ENCODE measurements around the gene PGPEP1. TPM values are rescaled to one million over a fixed set of nuclear protein-coding genes. Genes with fewer than 3 reads are reported as not detected.

The PGPEP1 gene
- total RNA-seq, 1 donor from 2014 or later, result 5.2 TPM

GRCh38 chr19:18392926-18393325, 52.5 kb downstream of the PGPEP1 start:
- H3K9me3 Mint-ChIP-seq, result no peaks in the 10 kb centered on the region
- no peaks in the 10 kb centered on the region for H3K4me1 Mint-ChIP-seq
- no peak for DNase-seq (ENCODE audit: low read depth, low spot score)
- H3K27ac Mint-ChIP-seq (ENCODE audit: unreplicated experiment), result no peak overlapping the region
- peaks cover 35% of the 10 kb centered on the region for H3K27me3 Mint-ChIP-seq (ENCODE audit: low read depth)
- TF ChIP-seq CTCF (conservative IDR thresholded peaks at IDR 0.05), result no peak
- no peak overlapping the region for H3K4me3 Mint-ChIP-seq
- H3K36me3 Mint-ChIP-seq (ENCODE audit: low read depth), result no peaks in the 10 kb centered on the region

GRCh38 chr19:18393836-18394235, 53.4 kb downstream of the PGPEP1 start:
- TF ChIP-seq CTCF (conservative IDR thresholded peaks at IDR 0.05), result no peak
- H3K4me1 Mint-ChIP-seq, result no peaks in the 10 kb centered on the region
- H3K4me3 Mint-ChIP-seq, result no peak overlapping the region
- no peak for DNase-seq (ENCODE audit: low read depth, low spot score)
- H3K9me3 Mint-ChIP-seq, result no peaks in the 10 kb centered on the region
- H3K27ac Mint-ChIP-seq (ENCODE audit: unreplicated experiment), result no peak overlapping the region
- no peaks in the 10 kb centered on the region for H3K36me3 Mint-ChIP-seq (ENCODE audit: low read depth)
- H3K27me3 Mint-ChIP-seq (ENCODE audit: low read depth), result peaks cover 32% of the 10 kb centered on the region

- Mint-ChIP-seq H3K4me3 (no peak overlapping the region), H3K27ac (ENCODE audit: unreplicated experiment) (no peak overlapping the region), H3K36me3 (ENCODE audit: low read depth) (no peaks in the 10 kb centered on the region), H3K4me1 (peaks cover 2% of the 10 kb centered on the region), H3K27me3 (ENCODE audit: low read depth) (peaks cover 13% of the 10 kb centered on the region), H3K9me3 (no peaks in the 10 kb centered on the region)
- DNase-seq (ENCODE audit: low read depth, low spot score), result no peak
- no peak for TF ChIP-seq CTCF (conservative IDR thresholded peaks at IDR 0.05)
Observed at GRCh38 chr19:18396471-18397241, 56.3 kb downstream of the PGPEP1 start.

- Mint-ChIP-seq H3K4me3 (no peak within 1 kb of the TSS), H3K27me3 (ENCODE audit: low read depth) (peaks cover 15% of the 10 kb centered on the region)
- no peak for DNase-seq (ENCODE audit: low read depth, low spot score)
Observed at GRCh38 chr19:18397242-18398202, 57.1 kb downstream of the PGPEP1 start, which contains the start of gene LRRC25. Gene LRRC25, minus strand, starts transcription at chr19:18397622. Its CDS starts 659 bp downstream, at chr19:18396963.

More at GRCh38 chr19:18397242-18398202, 57.1 kb downstream of the PGPEP1 start, which contains the start of gene LRRC25:
- no peak within 1 kb of the TSS for H3K27ac Mint-ChIP-seq (ENCODE audit: unreplicated experiment)
- peaks cover 4% of the 10 kb centered on the region for H3K4me1 Mint-ChIP-seq
- no peaks in the 10 kb centered on the region for H3K36me3 Mint-ChIP-seq (ENCODE audit: low read depth)
- no peak for TF ChIP-seq CTCF (conservative IDR thresholded peaks at IDR 0.05)
- no peaks in the 10 kb centered on the region for H3K9me3 Mint-ChIP-seq
